Left forelimb (tissue), 1 donor: ENCODE measurements around the gene RIMBP2.

Experiments
- DNase-seq: peaks from one replicate; pipeline ENCODE4 v3.0.0-alpha.2; 2018; ENCODE audit warnings: low spot score

Gene RIMBP2

GRCh38 chr12:130462558-130463274 is 253.4 kb downstream of the RIMBP2 start:
- DNase-seq = no peak

GRCh38 chr12:130461839-130462557 is 254.1 kb downstream of the RIMBP2 start:
- no peak for DNase-seq

GRCh38 chr12:130461447-130461815 is 254.7 kb downstream of the RIMBP2 start:
- no peak for DNase-seq

- DNase-seq = no peak
These were observed 255.3 kb downstream of the RIMBP2 start for GRCh38 chr12:130460611-130461446.

- DNase-seq = no peak
These were observed 256.2 kb downstream of the RIMBP2 start for GRCh38 chr12:130459916-130460315.

GRCh38 chr12:130458341-130458740 is 257.8 kb downstream of the RIMBP2 start:
- no peak for DNase-seq

- DNase-seq = no peak
These were observed 258.9 kb downstream of the RIMBP2 start for GRCh38 chr12:130457215-130457614.

GRCh38 chr12:130456375-130457199 is 259.5 kb downstream of the RIMBP2 start:
- DNase-seq = no peak

- no peak for DNase-seq
These were observed 260.9 kb downstream of the RIMBP2 start for GRCh38 chr12:130455161-130455560.

- no peak for DNase-seq
These were observed 261.8 kb downstream of the RIMBP2 start for GRCh38 chr12:130454296-130454695.

- DNase-seq = no peak
These were observed 263.6 kb downstream of the RIMBP2 start for GRCh38 chr12:130452546-130452945.

- no peak for DNase-seq
These were observed 264.8 kb downstream of the RIMBP2 start for GRCh38 chr12:130451001-130451930.

GRCh38 chr12:130449291-130449690 is 266.8 kb downstream of the RIMBP2 start:
- DNase-seq = no peak

- no peak for DNase-seq
These were observed 267.9 kb downstream of the RIMBP2 start for GRCh38 chr12:130448044-130448821.

GRCh38 chr12:130447655-130447965 is 268.5 kb downstream of the RIMBP2 start:
- no peak for DNase-seq

GRCh38 chr12:130446846-130447654 is 269.0 kb downstream of the RIMBP2 start:
- DNase-seq = no peak

GRCh38 chr12:130444986-130445385 is 271.1 kb downstream of the RIMBP2 start:
- no peak for DNase-seq

GRCh38 chr12:130444061-130444460 is 272.0 kb downstream of the RIMBP2 start:
- DNase-seq = no peak
